HCT116 (cell line): ENCODE results near the gene TUT4. TPM values are rescaled to one million over a fixed set of nuclear protein-coding genes. Genes with fewer than 3 reads are reported as not detected.
A peak's percentile ranks its signal among the peaks of the same experiment; 100 is the strongest.

Experiments
- ATAC-seq: fragments of 200-7000 bp; cut with Tn5 transposase; 2 replicates; pipeline ENCODE4 v1.9.1; 2020; ENCODE audit warnings: mild to moderate bottlenecking, moderate library complexity
- BruUV-seq: library from RNA; stranded (reverse); fragments of 400-500 nt; replicated peaks from 2 replicates; lab custom pipeline; 2021; lab: Mats Ljungman, UMichigan
- CTCF ChIA-PET: fragments of 300-600 bp; sonication (Branson Sonifier 250); formaldehyde crosslinking; loops from one replicate; lab custom pipeline; 2021; ENCODE audit warnings: antibody characterized with exemption; lab: Charles Lee
- POLR2A ChIA-PET: fragments of 300-600, 350-600 bp; sonication (Branson Sonifier 250); formaldehyde crosslinking; loops from one replicate; lab custom pipeline; 2021; ENCODE audit warnings: antibody characterized with exemption; lab: Charles Lee
- RAD21 ChIA-PET, 2 experiments: fragments of 300-600 bp; sonication (Branson Sonifier 250); formaldehyde crosslinking; loops; one replicate each; lab custom pipeline; 2023; ENCODE audit warnings: low total read pairs in 2 of 2; ENCODE audit not compliant: uncharacterized antibody in 2 of 2, unreplicated experiment in 2 of 2, low non-redundant PET in 1 of 2; lab: Charles Lee
- DNase-seq: peaks from one replicate; pipeline ENCODE4 v3.0.0-alpha.2; 2010; ENCODE audit warnings: low read depth, low spot score
- H2AFZ ChIP-seq: fragments of 200-600 bp; shearing (Covaris generic), sonication (generic); 2 replicates; pipeline ENCODE4 v1.6.1; 2017; ENCODE audit warnings: low read depth, mixed run types, mixed read lengths, antibody characterized with exemption, low read length; ENCODE audit not compliant: poor library complexity, severe bottlenecking
- H3K27ac ChIP-seq: 2 replicates; pipeline ENCODE4 v1.5.1; 2012; ENCODE audit warnings: low read depth, low read length
- H3K27me3 ChIP-seq: fragments of 200-600 bp; sonication (generic); 2 replicates; pipeline ENCODE4 v1.6.1; 2016; ENCODE audit warnings: mixed run types, low read length, mixed read lengths; ENCODE audit not compliant: insufficient read depth
- H3K36me3 ChIP-seq, 2 experiments: fragments of 200-500 bp in 1 of 2; fragments of 200-600 bp in 1 of 2; sonication (Bioruptor generic) in 1 of 2; sonication (generic) in 1 of 2; 2 replicates each; pipeline versions ENCODE4 v1.5.1 to v1.6.1; 2014 to 2016; ENCODE audit warnings: low read length in 2 of 2, inconsistent platforms in 1 of 2, mixed read lengths in 1 of 2, mixed run types in 1 of 2; ENCODE audit not compliant: insufficient read depth in 2 of 2, control insufficient read depth in 1 of 2
- H3K4me1 ChIP-seq, 2 experiments: fragments of 200-600 bp in 1 of 2; sonication (generic) in 1 of 2; 2 replicates each; pipeline versions ENCODE4 v1.5.1 to v1.6.1; 2012 to 2017; ENCODE audit warnings: low read length in 2 of 2, inconsistent platforms in 1 of 2, mild to moderate bottlenecking in 1 of 2, mixed read lengths in 1 of 2, mixed run types in 1 of 2, moderate library complexity in 1 of 2; ENCODE audit not compliant: insufficient read depth in 2 of 2, control insufficient read depth in 1 of 2
- H3K4me2 ChIP-seq: fragments of 200-600 bp; sonication (generic); 2 replicates; pipeline ENCODE4 v1.6.1; 2017; ENCODE audit warnings: mixed run types, low read length, mixed read lengths
- H3K4me3 ChIP-seq, 2 experiments: fragments of 200-600 bp in 1 of 2; sonication (generic) in 1 of 2; replicated peaks in 1 of 2; 2 replicates each; pipeline ENCODE4 v1.5.1; 2011 to 2016; ENCODE audit warnings: low read length in 2 of 2, control low read depth in 1 of 2, low read depth in 1 of 2, mild to moderate bottlenecking in 1 of 2, mixed read lengths in 1 of 2, mixed run types in 1 of 2
- H3K79me2 ChIP-seq: fragments of 200-600 bp; sonication (generic); 2 replicates; pipeline ENCODE4 v1.6.1; 2017; ENCODE audit warnings: mild to moderate bottlenecking, mixed run types, low read length, moderate library complexity, mixed read lengths; ENCODE audit not compliant: insufficient read depth
- H3K9ac ChIP-seq: fragments of 200-600 bp; sonication (generic); 2 replicates; pipeline ENCODE4 v1.6.1; 2016; ENCODE audit warnings: low read length, mixed read lengths
- H3K9me2 ChIP-seq: fragments of 200-600 bp; sonication (generic), shearing (Covaris generic); 2 replicates; pipeline ENCODE4 v1.6.1; 2017; ENCODE audit warnings: mixed run types, mild to moderate bottlenecking, moderate library complexity; ENCODE audit not compliant: insufficient read depth
- H3K9me3 ChIP-seq, 2 experiments: fragments of 200-500 bp in 1 of 2; fragments of 200-600 bp in 1 of 2; sonication (Bioruptor generic) in 1 of 2; sonication (generic) in 1 of 2; 2 replicates each; pipeline ENCODE4 v1.6.1; 2014 to 2017; ENCODE audit warnings: low read length in 2 of 2, mixed read lengths in 2 of 2, inconsistent platforms in 1 of 2, low read depth in 1 of 2, mild to moderate bottlenecking in 1 of 2, mixed run types in 1 of 2, moderate library complexity in 1 of 2; ENCODE audit not compliant: control insufficient read depth in 1 of 2, insufficient read depth in 1 of 2
- H4K20me1 ChIP-seq: fragments of 200-600 bp; sonication (generic), shearing (Covaris generic); 2 replicates; pipeline ENCODE4 v1.6.1; 2017; ENCODE audit warnings: mixed run types, mild to moderate bottlenecking, moderate library complexity; ENCODE audit not compliant: insufficient read depth
- EGR1 ChIP-seq: IDR thresholded peaks from 2 replicates; pipeline ENCODE4 v1.6.1; 2012; ENCODE audit warnings: low read depth
- EZH2 ChIP-seq: fragments of 200-600 bp; sonication (generic); IDR thresholded peaks from 2 replicates; pipeline ENCODE4 v1.6.1; 2017; ENCODE audit warnings: antibody characterized with exemption, mixed run types
- EZH2phosphoT487 ChIP-seq: fragments of 200-600 bp; IDR thresholded peaks from 2 replicates; pipeline ENCODE4 v1.6.1; 2018; ENCODE audit warnings: antibody characterized with exemption, borderline replicate concordance
- FOSL1 ChIP-seq: IDR thresholded peaks from 2 replicates; pipeline ENCODE4 v1.6.1; 2012; ENCODE audit warnings: low read depth
- JUND ChIP-seq: IDR thresholded peaks from 2 replicates; pipeline ENCODE4 v1.6.1; 2012
- POLR2A ChIP-seq: IDR thresholded peaks from 2 replicates; pipeline ENCODE4 v1.7.0; 2011; ENCODE audit warnings: borderline replicate concordance; ENCODE audit not compliant: insufficient read depth, insufficient read length; ENCODE audit errors: extremely low read depth
- POLR2AphosphoS5 ChIP-seq: IDR thresholded peaks from 2 replicates; pipeline ENCODE4 v1.6.1; 2011; ENCODE audit warnings: mild to moderate bottlenecking, low read depth, low read length, moderate library complexity
- RAD21 ChIP-seq: IDR thresholded peaks from 2 replicates; pipeline ENCODE4 v1.6.1; 2012; ENCODE audit warnings: low read depth, mild to moderate bottlenecking
- SP1 ChIP-seq: IDR thresholded peaks from 2 replicates; pipeline ENCODE4 v1.6.1; 2012; ENCODE audit warnings: low read depth
- SRF ChIP-seq: IDR thresholded peaks from 2 replicates; pipeline ENCODE4 v1.6.1; 2012; ENCODE audit warnings: low read depth
- TCF7L2 ChIP-seq: IDR thresholded peaks from 2 replicates; pipeline ENCODE4 v1.7.0; 2011; ENCODE audit warnings: borderline replicate concordance, inconsistent platforms; ENCODE audit not compliant: insufficient read depth, insufficient read length; ENCODE audit errors: extremely low read depth
- YY1 ChIP-seq: IDR thresholded peaks from 2 replicates; pipeline ENCODE4 v1.6.1; 2011; ENCODE audit warnings: low read length, low read depth, moderate library complexity, mild to moderate bottlenecking; ENCODE audit not compliant: insufficient replicate concordance; ENCODE audit errors: extremely low read depth
- ZFX ChIP-seq: fragments of 450-650 bp; IDR thresholded peaks from 2 replicates; pipeline ENCODE4 v1.6.1; 2017
- ZNF274 ChIP-seq: fragments of 200-500 bp; sonication (Bioruptor generic); IDR thresholded peaks from 2 replicates; pipeline ENCODE4 v1.6.1; 2014; ENCODE audit warnings: mild to moderate bottlenecking, low read depth, low read length, inconsistent platforms
- intact Hi-C: fragments of 100-400 bp; cut with micrococcal nuclease; formaldehyde crosslinking; loops from 2 replicates; pipeline ENCODE4 v1.10.0; 2022
- total RNA-seq: library from RNA; stranded (reverse); gene quantifications from one replicate; pipeline ENCODE4 v1.2.1, GENCODE V29; 2021; ENCODE audit not compliant: unreplicated experiment
- TF ChIP-seq, protein P1 (sequence below): IDR thresholded peaks from 2 replicates; pipeline ENCODE4 v1.6.1; 2011; ENCODE audit warnings: mild to moderate bottlenecking, low read length, moderate library complexity; ENCODE audit not compliant: insufficient replicate concordance; ENCODE audit errors: extremely low read depth

The TUT4 gene
- total RNA-seq, 1 experiment from 2014 or later, result 50.0 TPM

DNA sequence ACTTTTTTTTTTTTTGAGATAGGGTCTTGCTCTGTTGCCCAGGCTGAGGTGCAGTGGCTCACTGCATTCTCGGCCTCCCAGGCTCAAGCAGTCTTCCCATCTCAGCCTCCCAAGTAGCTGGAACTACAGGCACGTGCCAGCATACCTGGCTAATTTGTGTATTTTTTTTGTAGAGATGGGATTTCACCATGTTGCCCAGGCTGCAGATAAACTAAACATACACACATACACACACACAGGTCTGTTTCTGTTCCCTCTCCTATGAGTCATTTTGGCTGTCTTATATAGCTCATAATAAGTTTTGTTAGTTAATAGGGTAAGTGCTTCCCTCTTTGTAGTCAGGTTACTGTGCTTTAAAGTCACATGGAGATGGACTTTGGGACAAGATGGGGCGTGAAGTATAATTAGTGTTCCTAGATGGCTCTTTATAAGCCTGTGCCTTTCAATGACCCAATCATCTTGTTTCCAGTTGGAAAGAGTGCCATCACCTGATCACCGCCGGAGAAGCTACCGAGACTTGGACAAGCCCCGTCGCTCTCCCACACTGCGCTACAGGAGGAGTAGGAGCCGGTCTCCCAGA, 139.4 kb downstream of the TUT4 start:
- CTCF ChIA-PET, result no interaction called here
- Histone ChIP-seq H3K27ac (no peak overlapping the region), H3K9ac (no peak overlapping the region)
- DNase-seq, result no peak
- intact Hi-C loops, result no loop called here
- TF ChIP-seq ZFX (no peak), ZNF274 (no peak), EZH2 (no peak)
- TF ChIP-seq, all 23 proteins: peak for 0
- Histone ChIP-seq H3K4me1 (no peaks in the 10 kb centered on the region), H4K20me1 (no peaks in the 10 kb centered on the region), H3K27me3 (no peaks in the 10 kb centered on the region), H3K79me2 (peaks cover 6% of the 10 kb centered on the region; the same call in 1 of the 2 replicates), H3K36me3 (peaks cover 56 to 77% of the 10 kb centered on the region in 2 experiments), H2AFZ (no peak overlapping the region), H3K9me2 (no peaks in the 10 kb centered on the region), H3K4me2 (no peak overlapping the region), H3K4me3 (no peak overlapping the region), H3K9me3 (no peaks in the 10 kb centered on the region)
- no TSS peak for BruUV-seq
- POLR2A ChIA-PET, result interaction anchor here (1.7 kb wide), 1 partner anchor 9 kb away, joined by 9 read pairs; the partner anchor contains the start of genes ORC1 and PRPF38A
- ATAC-seq, result no peak
- RAD21 ChIA-PET, result no interaction called here

DNA sequence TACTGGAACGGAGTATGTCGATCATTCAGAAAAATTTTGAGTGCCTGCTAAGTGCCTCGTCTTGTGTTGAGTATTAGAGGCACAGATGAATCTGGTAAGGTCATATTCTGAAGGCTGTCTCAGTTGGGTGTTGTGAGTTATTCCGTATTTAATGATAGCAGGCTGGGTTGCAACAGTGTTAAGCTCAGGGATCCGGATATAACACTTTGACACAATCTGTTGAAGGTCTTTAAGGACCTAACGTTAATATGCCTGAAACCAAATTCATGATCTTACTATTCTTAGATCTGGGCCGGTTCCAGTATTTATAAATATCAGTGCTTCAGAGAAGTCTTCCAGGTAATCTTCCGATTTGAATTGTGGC, 147.9 kb downstream of the TUT4 start:
- H3K9ac ChIP-seq, result peak overlapping the region; percentile 98
- peaks cover 82% of the 10 kb centered on the region for H3K79me2 ChIP-seq
- CTCF ChIA-PET, result interaction anchor here (1.2 to 2.3 kb wide), 2 partner anchors 260 to 281 kb away, joined by 3 to 7 read pairs; no protein-coding TSS in a partner anchor
- H3K9me3 ChIP-seq, result no peaks in the 10 kb centered on the region
- no peaks in the 10 kb centered on the region for H3K9me2 ChIP-seq
- ATAC-seq (no peak), DNase-seq (no peak)
- peaks cover 2 to 14% of the 10 kb centered on the region in 2 experiments; a peak in 2 of 4 replicates for H3K4me1 ChIP-seq
- no peaks in the 10 kb centered on the region for H4K20me1 ChIP-seq
- TF ChIP-seq ZNF274 (no peak), RAD21 (no peak), EZH2 (no peak), POLR2A (no peak), TCF7L2 (no peak), JUND (no peak), SP1 (no peak), EGR1 (no peak), YY1 (no peak), FOSL1 (no peak), EZH2phosphoT487 (no peak), ZFX (no peak), SRF (no peak), POLR2AphosphoS5 (no peak)
- TF ChIP-seq, protein P1, sequence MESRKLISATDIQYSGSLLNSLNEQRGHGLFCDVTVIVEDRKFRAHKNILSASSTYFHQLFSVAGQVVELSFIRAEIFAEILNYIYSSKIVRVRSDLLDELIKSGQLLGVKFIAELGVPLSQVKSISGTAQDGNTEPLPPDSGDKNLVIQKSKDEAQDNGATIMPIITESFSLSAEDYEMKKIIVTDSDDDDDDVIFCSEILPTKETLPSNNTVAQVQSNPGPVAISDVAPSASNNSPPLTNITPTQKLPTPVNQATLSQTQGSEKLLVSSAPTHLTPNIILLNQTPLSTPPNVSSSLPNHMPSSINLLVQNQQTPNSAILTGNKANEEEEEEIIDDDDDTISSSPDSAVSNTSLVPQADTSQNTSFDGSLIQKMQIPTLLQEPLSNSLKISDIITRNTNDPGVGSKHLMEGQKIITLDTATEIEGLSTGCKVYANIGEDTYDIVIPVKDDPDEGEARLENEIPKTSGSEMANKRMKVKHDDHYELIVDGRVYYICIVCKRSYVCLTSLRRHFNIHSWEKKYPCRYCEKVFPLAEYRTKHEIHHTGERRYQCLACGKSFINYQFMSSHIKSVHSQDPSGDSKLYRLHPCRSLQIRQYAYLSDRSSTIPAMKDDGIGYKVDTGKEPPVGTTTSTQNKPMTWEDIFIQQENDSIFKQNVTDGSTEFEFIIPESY, result no peak
- H3K27me3 ChIP-seq, result no peaks in the 10 kb centered on the region
- intact Hi-C loops, result loop anchor here (2.0 kb wide), 1 partner anchor 282 kb away; no protein-coding TSS in a partner anchor
- POLR2A ChIA-PET, result interaction anchor here (1.1 to 1.3 kb wide), 2 partner anchors 8 to 40 kb away, joined by 3 to 9 read pairs; no protein-coding TSS in a partner anchor
- H3K27ac ChIP-seq, result peak overlapping the region; percentile 93
- RAD21 ChIA-PET, result no interaction called here
- BruUV-seq, result no TSS peak
- H3K4me2 ChIP-seq, result peak overlapping the region; percentile 77
- peak overlapping the region; percentile 99 for H3K4me3 ChIP-seq
- H2AFZ ChIP-seq, result no peak overlapping the region
- H3K36me3 ChIP-seq, result peaks cover 10 to 43% of the 10 kb centered on the region in 2 experiments
